MM.1S (cell line): ENCODE results near the gene GPR157.
"Not testable (repeated sequence)": the region's sequence is repeated elsewhere in the genome, so short reads cannot be mapped to it uniquely, and the experiment has no call there.

Source experiments
- DNase-seq: peaks from one replicate; pipeline ENCODE4 v3.0.0-alpha.2; 2015
- H2AFZ ChIP-seq: fragments of 300-600 bp; sonication (generic); 2 replicates; pipeline ENCODE4 v1.6.0; 2016; ENCODE audit warnings: antibody characterized with exemption, low read length
- H3F3A ChIP-seq: fragments of 300-600 bp; sonication (generic); 2 replicates; pipeline ENCODE4 v1.6.1; 2016; ENCODE audit warnings: mild to moderate bottlenecking, antibody characterized with exemption, low read length, moderate library complexity, mixed read lengths; ENCODE audit not compliant: insufficient read depth
- H3K27ac ChIP-seq: fragments of 300-600 bp; sonication (generic); 2 replicates; pipeline ENCODE4 v1.5.1; 2016; ENCODE audit warnings: mild to moderate bottlenecking, low read length
- H3K27me3 ChIP-seq: fragments of 300-600 bp; sonication (generic); replicated peaks from 2 replicates; pipeline ENCODE4 v1.6.0; 2016; ENCODE audit warnings: low read length; ENCODE audit not compliant: insufficient read depth
- H3K36me3 ChIP-seq: fragments of 300-600 bp; sonication (generic); replicated peaks from 2 replicates; pipeline ENCODE4 v1.6.1; 2016; ENCODE audit warnings: mild to moderate bottlenecking, low read length, mixed read lengths; ENCODE audit not compliant: insufficient read depth
- H3K4me1 ChIP-seq: fragments of 300-600 bp; sonication (generic); 2 replicates; pipeline ENCODE4 v1.6.1; 2016; ENCODE audit warnings: low read length, mixed read lengths
- H3K4me2 ChIP-seq: fragments of 300-600 bp; sonication (generic); 2 replicates; pipeline ENCODE4 v1.6.0; 2016; ENCODE audit warnings: low read depth, low read length
- H3K4me3 ChIP-seq: fragments of 300-600 bp; sonication (generic); 2 replicates; pipeline ENCODE4 v1.5.1; 2016; ENCODE audit warnings: low read length, mixed read lengths
- H3K79me2 ChIP-seq: fragments of 300-600 bp; sonication (generic); 2 replicates; pipeline ENCODE4 v1.6.1; 2016; ENCODE audit warnings: mixed run types, low read length, mixed read lengths
- H3K9ac ChIP-seq: fragments of 300-600 bp; sonication (generic); 2 replicates; pipeline ENCODE4 v1.6.1; 2016; ENCODE audit warnings: low read length, mixed read lengths
- H3K9me2 ChIP-seq: fragments of 300-600 bp; sonication (generic); replicated peaks from 2 replicates; pipeline ENCODE4 v1.6.1; 2016; ENCODE audit warnings: mild to moderate bottlenecking, low read length, mixed read lengths; ENCODE audit not compliant: insufficient read depth
- H3K9me3 ChIP-seq: fragments of 300-600 bp; sonication (generic); replicated peaks from 2 replicates; pipeline ENCODE4 v1.6.1; 2016; ENCODE audit warnings: mild to moderate bottlenecking, low read length, mixed read lengths; ENCODE audit not compliant: insufficient read depth
- H4K20me1 ChIP-seq: fragments of 300-600 bp; sonication (generic); 2 replicates; pipeline ENCODE4 v1.6.1; 2016; ENCODE audit warnings: mild to moderate bottlenecking, low read length, moderate library complexity, mixed read lengths; ENCODE audit not compliant: insufficient read depth
- EZH2 ChIP-seq: fragments of 300-600 bp; sonication (generic); optimal IDR thresholded peaks from 2 replicates; pipeline ENCODE3; 2017; ENCODE audit warnings: low read depth, mild to moderate bottlenecking, antibody characterized with exemption, low read length, mixed read lengths
- EZH2phosphoT487 ChIP-seq: fragments of 300-600 bp; sonication (generic); IDR thresholded peaks from 2 replicates; pipeline ENCODE4 v1.6.1; 2018; ENCODE audit warnings: antibody characterized with exemption, low read length
- TF ChIP-seq, protein P1 (sequence below): fragments of 300-600 bp; sonication (generic); IDR thresholded peaks from 2 replicates; pipeline ENCODE4 v1.5.1; 2016; ENCODE audit warnings: antibody characterized with exemption, low read length, mixed read lengths

Gene GPR157

DNA sequence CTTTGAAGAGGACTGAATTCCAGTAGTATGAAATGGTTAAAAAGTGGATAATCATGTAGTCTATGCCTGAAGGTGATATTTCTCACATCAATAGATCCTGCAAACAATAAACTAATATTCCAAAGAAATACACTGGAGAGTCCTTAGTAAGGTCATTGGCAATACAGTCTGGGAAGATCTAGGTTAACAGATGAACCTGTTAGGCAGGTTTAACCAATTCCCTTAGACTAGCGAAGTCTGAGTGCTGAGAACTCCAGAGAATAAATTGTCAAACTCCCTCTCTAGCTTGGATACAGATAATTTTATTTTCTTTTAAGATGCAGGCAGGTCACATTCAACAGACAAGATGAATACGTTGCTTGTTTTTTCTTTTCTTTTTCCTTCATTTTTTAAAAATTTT is 2.4 kb downstream of the GPR157 start:
- H3K9me3 ChIP-seq: no peaks in the 10 kb centered on the region
- no peak for DNase-seq
- H4K20me1 ChIP-seq: no peaks in the 10 kb centered on the region
- H3K27me3 ChIP-seq: peaks cover 9% of the 10 kb centered on the region
- H3F3A ChIP-seq: peaks cover 9% of the 10 kb centered on the region
- no peak overlapping the region for H3K4me2 ChIP-seq
- H3K4me1 ChIP-seq: peaks cover 6% of the 10 kb centered on the region; the same call in 1 of the 2 replicates
- H3K9ac ChIP-seq: no peak overlapping the region
- no peaks in the 10 kb centered on the region for H3K36me3 ChIP-seq
- H3K79me2 ChIP-seq: no peaks in the 10 kb centered on the region
- H3K4me3 ChIP-seq: no peak overlapping the region
- TF ChIP-seq EZH2phosphoT487 (no peak), EZH2 (no peak)
- TF ChIP-seq, protein P1, sequence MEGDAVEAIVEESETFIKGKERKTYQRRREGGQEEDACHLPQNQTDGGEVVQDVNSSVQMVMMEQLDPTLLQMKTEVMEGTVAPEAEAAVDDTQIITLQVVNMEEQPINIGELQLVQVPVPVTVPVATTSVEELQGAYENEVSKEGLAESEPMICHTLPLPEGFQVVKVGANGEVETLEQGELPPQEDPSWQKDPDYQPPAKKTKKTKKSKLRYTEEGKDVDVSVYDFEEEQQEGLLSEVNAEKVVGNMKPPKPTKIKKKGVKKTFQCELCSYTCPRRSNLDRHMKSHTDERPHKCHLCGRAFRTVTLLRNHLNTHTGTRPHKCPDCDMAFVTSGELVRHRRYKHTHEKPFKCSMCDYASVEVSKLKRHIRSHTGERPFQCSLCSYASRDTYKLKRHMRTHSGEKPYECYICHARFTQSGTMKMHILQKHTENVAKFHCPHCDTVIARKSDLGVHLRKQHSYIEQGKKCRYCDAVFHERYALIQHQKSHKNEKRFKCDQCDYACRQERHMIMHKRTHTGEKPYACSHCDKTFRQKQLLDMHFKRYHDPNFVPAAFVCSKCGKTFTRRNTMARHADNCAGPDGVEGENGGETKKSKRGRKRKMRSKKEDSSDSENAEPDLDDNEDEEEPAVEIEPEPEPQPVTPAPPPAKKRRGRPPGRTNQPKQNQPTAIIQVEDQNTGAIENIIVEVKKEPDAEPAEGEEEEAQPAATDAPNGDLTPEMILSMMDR: no peak
- H3K9me2 ChIP-seq: no peaks in the 10 kb centered on the region
- no peak overlapping the region for H2AFZ ChIP-seq
- H3K27ac ChIP-seq: no peak overlapping the region

DNA sequence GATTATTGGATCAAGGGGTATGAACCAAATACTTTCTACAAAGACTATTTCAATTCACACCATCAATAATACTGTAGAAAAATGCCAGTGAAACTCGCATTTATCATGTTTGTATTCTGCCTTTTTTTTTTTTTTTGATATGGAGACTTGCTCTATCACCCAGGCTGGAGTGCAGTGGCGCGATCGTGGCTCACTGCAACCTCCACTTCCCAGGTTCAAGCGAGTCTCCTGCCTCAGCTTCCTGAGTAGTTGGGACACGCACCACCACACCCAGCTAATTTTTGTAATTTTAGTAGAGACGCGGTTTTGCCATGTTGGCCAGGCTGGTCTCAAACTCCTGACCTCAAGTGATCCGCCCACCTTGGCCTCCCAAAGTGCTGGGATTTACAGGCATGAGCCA is 3.1 kb downstream of the GPR157 start:
- H3K4me3 ChIP-seq, H3K27ac ChIP-seq: not testable (repeated sequence)

DNA sequence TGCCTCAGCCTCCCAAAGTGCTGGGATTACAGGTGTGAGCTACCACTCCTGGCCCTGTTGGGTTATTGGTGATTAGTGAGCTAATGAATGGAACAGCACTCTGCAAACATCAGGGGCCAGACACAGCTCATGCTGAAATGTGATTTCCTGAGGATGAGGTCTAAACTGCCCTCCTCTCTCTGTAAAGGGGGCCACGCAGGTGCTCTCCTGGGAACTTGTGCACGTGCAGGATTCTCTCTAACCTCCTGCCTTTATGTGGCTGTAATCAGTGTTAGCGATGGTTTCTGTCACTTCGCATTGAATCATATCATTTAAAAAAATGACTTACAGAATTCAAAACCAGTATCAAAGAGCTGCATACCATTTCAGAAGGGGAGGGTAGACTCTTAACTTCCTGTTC is 3.6 kb downstream of the GPR157 start:
- Histone ChIP-seq H3K27me3 (peaks cover 8% of the 10 kb centered on the region), H4K20me1 (no peaks in the 10 kb centered on the region), H2AFZ (no peak overlapping the region), H3K4me3 (no peak overlapping the region), H3K9me3 (no peaks in the 10 kb centered on the region), H3K36me3 (no peaks in the 10 kb centered on the region), H3K9me2 (no peaks in the 10 kb centered on the region), H3K9ac (no peak overlapping the region), H3K79me2 (no peaks in the 10 kb centered on the region), H3F3A (peaks cover 9% of the 10 kb centered on the region), H3K4me2 (no peak overlapping the region), H3K27ac (no peak overlapping the region), H3K4me1 (peaks cover 6% of the 10 kb centered on the region; the same call in 1 of the 2 replicates)
- DNase-seq: no peak
- no peak for TF ChIP-seq EZH2
- TF ChIP-seq, protein P1: no peak
- no peak for TF ChIP-seq EZH2phosphoT487

More for the DNA sequence above, 3.1 kb downstream of the GPR157 start:
- not testable (repeated sequence) for H3K4me2 ChIP-seq, H3K9ac ChIP-seq, H2AFZ ChIP-seq, DNase-seq, H3K36me3 ChIP-seq, H4K20me1 ChIP-seq, H3F3A ChIP-seq, H3K27me3 ChIP-seq, H3K4me1 ChIP-seq, H3K79me2 ChIP-seq, H3K9me3 ChIP-seq, H3K9me2 ChIP-seq

DNA sequence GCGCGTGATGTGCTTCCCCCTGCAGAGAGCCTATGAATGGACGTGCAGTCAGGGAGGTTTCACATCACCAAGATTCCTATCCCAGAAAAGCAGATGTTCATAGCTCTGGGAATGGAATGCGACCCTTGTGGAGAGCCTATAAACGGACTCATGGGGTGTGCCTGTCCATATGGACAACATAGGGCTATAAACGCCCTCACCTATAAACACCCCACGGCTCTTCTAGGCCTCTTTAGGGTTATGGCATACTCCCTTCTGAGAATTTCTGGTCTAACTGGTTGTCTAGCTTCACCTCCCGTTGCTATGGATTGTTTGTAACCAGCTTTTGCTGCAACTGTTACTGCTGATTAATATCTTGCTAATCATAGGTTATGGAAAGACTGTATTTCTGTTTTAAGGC is 4.5 kb downstream of the GPR157 start:
- not testable (repeated sequence) for H3K4me2 ChIP-seq, H3K9me2 ChIP-seq, H3K4me1 ChIP-seq, H4K20me1 ChIP-seq, H3K9ac ChIP-seq, H3K27ac ChIP-seq, H3K27me3 ChIP-seq, H3K4me3 ChIP-seq, H2AFZ ChIP-seq, H3K36me3 ChIP-seq, H3F3A ChIP-seq, H3K9me3 ChIP-seq, H3K79me2 ChIP-seq, DNase-seq

DNA sequence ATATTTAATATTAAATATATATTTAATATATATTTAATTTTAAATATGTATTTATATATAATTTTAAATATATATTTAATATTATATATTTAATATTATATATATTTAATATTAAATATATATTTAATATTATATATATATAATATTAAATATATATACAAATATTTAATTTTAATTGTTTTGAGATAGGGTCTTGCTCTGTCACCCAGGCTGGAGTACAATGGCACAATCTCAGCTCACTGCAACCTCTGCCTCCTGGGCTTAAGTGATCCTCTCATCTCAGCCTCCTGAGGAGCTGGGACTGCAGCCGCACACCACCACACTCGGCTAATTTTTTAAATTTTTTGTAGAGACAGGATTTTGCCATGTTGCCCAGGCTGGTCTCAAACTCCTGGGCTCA is 5.2 kb downstream of the GPR157 start:
- not testable (repeated sequence) for H3K4me2 ChIP-seq, H3K9ac ChIP-seq, H3K36me3 ChIP-seq, H3K27me3 ChIP-seq, H3K27ac ChIP-seq, DNase-seq, H3K9me3 ChIP-seq, H3K4me3 ChIP-seq, H2AFZ ChIP-seq, H4K20me1 ChIP-seq, H3K79me2 ChIP-seq, H3F3A ChIP-seq, H3K9me2 ChIP-seq, H3K4me1 ChIP-seq
